ENCODE results near the gene CISH.

DNA sequence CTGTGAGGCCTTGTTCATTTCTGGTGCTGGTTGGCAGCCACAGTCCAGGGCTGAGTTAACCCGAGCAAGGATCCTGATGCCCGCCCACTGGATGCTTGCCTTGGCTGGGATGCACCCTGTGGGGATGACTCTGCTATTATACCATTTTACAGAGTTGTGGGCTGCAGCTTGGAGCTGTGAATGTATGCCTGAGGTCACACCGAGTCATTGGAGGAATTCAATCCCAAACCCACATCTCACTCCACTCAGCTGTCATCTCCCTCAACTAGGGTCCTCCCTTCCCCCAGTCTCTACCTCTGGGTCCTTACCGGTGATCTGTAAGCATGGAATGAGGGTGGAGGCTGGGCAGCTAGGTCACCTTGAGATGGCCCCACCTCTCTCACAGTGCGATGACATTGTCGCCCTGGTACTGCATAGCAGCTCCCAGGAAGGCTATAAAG lies 27.5 kb upstream of the CISH start:
- TF ChIP-seq, protein P1, sequence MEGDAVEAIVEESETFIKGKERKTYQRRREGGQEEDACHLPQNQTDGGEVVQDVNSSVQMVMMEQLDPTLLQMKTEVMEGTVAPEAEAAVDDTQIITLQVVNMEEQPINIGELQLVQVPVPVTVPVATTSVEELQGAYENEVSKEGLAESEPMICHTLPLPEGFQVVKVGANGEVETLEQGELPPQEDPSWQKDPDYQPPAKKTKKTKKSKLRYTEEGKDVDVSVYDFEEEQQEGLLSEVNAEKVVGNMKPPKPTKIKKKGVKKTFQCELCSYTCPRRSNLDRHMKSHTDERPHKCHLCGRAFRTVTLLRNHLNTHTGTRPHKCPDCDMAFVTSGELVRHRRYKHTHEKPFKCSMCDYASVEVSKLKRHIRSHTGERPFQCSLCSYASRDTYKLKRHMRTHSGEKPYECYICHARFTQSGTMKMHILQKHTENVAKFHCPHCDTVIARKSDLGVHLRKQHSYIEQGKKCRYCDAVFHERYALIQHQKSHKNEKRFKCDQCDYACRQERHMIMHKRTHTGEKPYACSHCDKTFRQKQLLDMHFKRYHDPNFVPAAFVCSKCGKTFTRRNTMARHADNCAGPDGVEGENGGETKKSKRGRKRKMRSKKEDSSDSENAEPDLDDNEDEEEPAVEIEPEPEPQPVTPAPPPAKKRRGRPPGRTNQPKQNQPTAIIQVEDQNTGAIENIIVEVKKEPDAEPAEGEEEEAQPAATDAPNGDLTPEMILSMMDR (conservative IDR thresholded peaks at IDR 0.05; ENCODE audit: low read depth, low read length), result no peak
- no peak for TF ChIP-seq EZH2phosphoT487 (IDR thresholded peaks at IDR 0.05; ENCODE audit: borderline replicate concordance, low read length)
- no peak for TF ChIP-seq EZH2 (IDR thresholded peaks at IDR 0.05; ENCODE audit: low read length, unreplicated experiment)

Data from PC-3 (cell line).